H1 (cell line): ENCODE data around the gene IL1RAPL1. TPM values are rescaled to one million over a fixed set of nuclear protein-coding genes. Genes with fewer than 3 reads are reported as not detected.

Experiments
- JUN ChIP-seq: IDR thresholded peaks from 2 replicates; pipeline ENCODE4 v1.6.1; 2011; ENCODE audit warnings: low read depth, mild to moderate bottlenecking, improper control_type of control experiment, low read length
- POLR2AphosphoS5 ChIP-seq: IDR thresholded peaks from 2 replicates; pipeline ENCODE4 v1.6.1; 2011; ENCODE audit warnings: low read depth, low read length
- SUZ12 ChIP-seq: fragments of 200-600 bp; sonication (generic); IDR thresholded peaks from 2 replicates; pipeline ENCODE4 v1.6.1; 2012; ENCODE audit warnings: mild to moderate bottlenecking, inconsistent platforms, low read length, moderate library complexity, mixed read lengths
- polyA plus RNA-seq, 7 experiments: library from polyadenylated mRNA; depleted of rRNA in 3 of 7; stranded (reverse) in 5 of 7; unstranded in 2 of 7; fragments of >200 nt in 5 of 7; fragments of 200-250 nt in 2 of 7; gene quantifications; 1 replicate in 5 of 7; 2 replicates in 1 of 7; 4 replicates in 1 of 7; pipeline versions ENCODE4 v1.2.1 to v1.2.3, GENCODE V29; 2011 to 2013; ENCODE audit warnings: missing spikeins in 2 of 7, mixed read lengths in 2 of 7
- total RNA-seq: library from RNA; stranded (reverse); fragmentation: NEBNext Ultra II Directional; extraction: Animal tissue kit (Norgen Biotek cat#: 25700); gene quantifications from 2 replicates; pipeline ENCODE4 v1.2.1, GENCODE V29; 2021

IL1RAPL1 gene
- total and polyA plus RNA-seq, 2 of the 8 experiments (the other 6 are each of a cell fraction or from before 2014, with no cell fraction given) = 0.11 to 0.35 TPM

- no peak for TF ChIP-seq JUN
- no peak for TF ChIP-seq POLR2AphosphoS5
- TF ChIP-seq SUZ12 = no peak
Measured at GRCh38 chrX:28752330-28752729, 165.1 kb downstream of the IL1RAPL1 start (continued).
